Stimulated activated effector memory CD8-positive, alpha-beta T cell treated with anti-CD3 and anti-CD28 coated beads, Interleukin-12 subunit alpha, Interleukin-12 subunit beta, amount 100 ng/mL, for 72 hours (primary cell): ENCODE results near the gene FANK1.
"Not testable (repeated sequence)": the region's sequence is repeated elsewhere in the genome, so short reads cannot be mapped to it uniquely, and the experiment has no call there.

Experiments used
- ATAC-seq: fragments of 150-1000 bp; cut with Tn5 transposase; 2 replicates; pipeline ENCODE4 v1.10.0; 2021
- DNase-seq, 2 donors: peaks; one replicate each; pipeline ENCODE4 v3.0.0; 2021 to 2022; ENCODE audit warnings: low spot score in 2 of 2
- H3K27ac Mint-ChIP-seq: one replicate; pipeline ENCODE4 v1.8.0; 2022; ENCODE audit warnings: mild to moderate bottlenecking, mixed read lengths
- H3K36me3 Mint-ChIP-seq: one replicate; pipeline ENCODE4 v1.8.0; 2022; ENCODE audit warnings: mild to moderate bottlenecking, mixed read lengths
- H3K4me1 Mint-ChIP-seq: one replicate; pipeline ENCODE4 v1.8.0; 2022; ENCODE audit warnings: mixed read lengths
- H3K4me3 Mint-ChIP-seq: one replicate; pipeline ENCODE4 v1.8.0; 2022; ENCODE audit warnings: mild to moderate bottlenecking, mixed read lengths
- H3K9me3 Mint-ChIP-seq: one replicate; pipeline ENCODE4 v1.8.0; 2022; ENCODE audit warnings: mixed read lengths

Gene FANK1

GRCh38 chr10:125907598-125907997 is 11.2 kb downstream of the FANK1 start:
- not testable (repeated sequence) for H3K4me1 Mint-ChIP-seq, H3K27ac Mint-ChIP-seq, H3K36me3 Mint-ChIP-seq, H3K9me3 Mint-ChIP-seq, H3K4me3 Mint-ChIP-seq, ATAC-seq, DNase-seq

- ATAC-seq, DNase-seq, H3K36me3 Mint-ChIP-seq, H3K4me3 Mint-ChIP-seq, H3K27ac Mint-ChIP-seq, H3K4me1 Mint-ChIP-seq, H3K9me3 Mint-ChIP-seq: not testable (repeated sequence)
These were observed 12.4 kb downstream of the FANK1 start for GRCh38 chr10:125908813-125909212.

GRCh38 chr10:125909491-125909890 is 13.1 kb downstream of the FANK1 start:
- H3K36me3 Mint-ChIP-seq, H3K9me3 Mint-ChIP-seq, H3K27ac Mint-ChIP-seq, ATAC-seq, H3K4me3 Mint-ChIP-seq, DNase-seq, H3K4me1 Mint-ChIP-seq: not testable (repeated sequence)

GRCh38 chr10:125911145-125911544 is 14.8 kb downstream of the FANK1 start:
- H3K4me3 Mint-ChIP-seq: no peak overlapping the region
- ATAC-seq (no peak), DNase-seq (no peak)
- H3K36me3 Mint-ChIP-seq: no peaks in the 10 kb centered on the region
- H3K9me3 Mint-ChIP-seq: no peaks in the 10 kb centered on the region
- H3K4me1 Mint-ChIP-seq: no peaks in the 10 kb centered on the region
- no peak overlapping the region for H3K27ac Mint-ChIP-seq

DNA sequence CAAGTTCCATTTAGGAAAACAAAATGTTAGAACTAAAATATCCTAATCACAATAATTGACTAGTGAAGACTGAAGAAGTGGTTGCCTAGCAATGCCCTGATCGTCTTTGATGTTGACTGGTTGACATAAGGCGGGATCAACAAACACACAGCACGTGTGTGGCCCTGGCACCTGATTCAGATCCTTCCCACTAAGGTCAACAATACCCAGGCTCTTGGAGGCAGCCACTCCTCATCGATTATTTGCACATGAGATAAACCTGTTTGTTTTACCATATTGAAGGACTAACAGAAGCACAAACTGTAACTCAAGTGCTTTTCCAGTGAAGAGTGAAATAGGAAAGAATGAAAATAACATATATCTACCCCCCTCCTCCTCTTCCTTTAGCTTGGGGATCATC is 15.6 kb downstream of the FANK1 start:
- DNase-seq (no peak), ATAC-seq (no peak)
- no peaks in the 10 kb centered on the region for H3K4me1 Mint-ChIP-seq
- H3K27ac Mint-ChIP-seq: no peak overlapping the region
- no peak overlapping the region for H3K4me3 Mint-ChIP-seq
- H3K36me3 Mint-ChIP-seq: no peaks in the 10 kb centered on the region
- no peaks in the 10 kb centered on the region for H3K9me3 Mint-ChIP-seq

DNA sequence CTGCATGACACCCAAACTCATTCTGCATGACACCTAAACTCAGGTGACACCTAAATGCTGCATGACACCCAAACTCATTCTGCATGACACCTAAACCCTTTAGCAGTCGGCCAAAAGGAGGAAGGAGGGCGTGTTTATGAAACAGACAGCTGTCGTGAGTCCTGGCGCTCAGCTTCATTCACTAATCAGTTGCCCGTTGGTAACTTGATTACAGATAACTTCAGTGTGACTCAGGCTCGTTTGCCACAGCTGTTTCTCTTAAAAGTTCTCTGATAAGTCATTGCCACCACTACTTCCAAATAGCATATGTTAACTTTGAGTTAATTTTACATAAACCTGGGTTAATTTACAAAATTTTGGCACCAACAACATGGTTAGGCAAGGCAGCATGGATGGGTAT is 16.9 kb downstream of the FANK1 start:
- not testable (repeated sequence) for H3K4me3 Mint-ChIP-seq, H3K27ac Mint-ChIP-seq, H3K36me3 Mint-ChIP-seq, DNase-seq, ATAC-seq, H3K4me1 Mint-ChIP-seq, H3K9me3 Mint-ChIP-seq

DNA sequence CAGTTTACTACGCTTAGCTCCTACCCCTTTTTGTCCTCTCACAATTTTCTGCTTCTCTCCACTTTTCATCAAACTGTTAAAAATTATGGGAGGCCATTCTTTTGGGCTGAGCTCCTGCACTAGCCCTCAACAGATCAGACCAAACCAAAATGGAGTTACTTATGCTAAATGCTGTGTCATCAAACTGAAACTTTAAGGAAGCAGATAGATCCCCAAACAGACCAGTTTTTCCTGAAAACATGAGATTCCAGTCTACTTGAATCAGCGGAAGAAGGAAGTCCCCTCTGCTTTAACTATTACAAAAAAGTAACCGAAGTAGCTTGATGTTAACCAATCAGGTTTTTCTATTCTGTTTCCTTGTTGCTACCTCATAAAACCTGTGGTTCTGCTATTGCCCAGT is 20.6 kb downstream of the FANK1 start:
- H3K36me3 Mint-ChIP-seq: no peaks in the 10 kb centered on the region
- H3K27ac Mint-ChIP-seq: no peak overlapping the region
- H3K9me3 Mint-ChIP-seq: peaks cover 3% of the 10 kb centered on the region
- no peak overlapping the region for H3K4me3 Mint-ChIP-seq
- no peaks in the 10 kb centered on the region for H3K4me1 Mint-ChIP-seq
- DNase-seq: no peak
- ATAC-seq: no peak

- H3K4me1 Mint-ChIP-seq, H3K36me3 Mint-ChIP-seq, H3K9me3 Mint-ChIP-seq, H3K27ac Mint-ChIP-seq, H3K4me3 Mint-ChIP-seq, ATAC-seq, DNase-seq: not testable (repeated sequence)
These were observed 21.5 kb downstream of the FANK1 start for GRCh38 chr10:125917704-125918361.

GRCh38 chr10:125921643-125922306 is 25.4 kb downstream of the FANK1 start:
- ATAC-seq, H3K9me3 Mint-ChIP-seq, H3K4me1 Mint-ChIP-seq, H3K27ac Mint-ChIP-seq, H3K36me3 Mint-ChIP-seq, DNase-seq, H3K4me3 Mint-ChIP-seq: not testable (repeated sequence)

GRCh38 chr10:125925262-125925834 is 29.0 kb downstream of the FANK1 start:
- Mint-ChIP-seq H3K36me3 (no peaks in the 10 kb centered on the region), H3K9me3 (no peaks in the 10 kb centered on the region), H3K27ac (no peak overlapping the region), H3K4me3 (no peak overlapping the region), H3K4me1 (no peaks in the 10 kb centered on the region)
- DNase-seq (no peak), ATAC-seq (no peak)

GRCh38 chr10:125926247-125926646 is 29.9 kb downstream of the FANK1 start:
- Mint-ChIP-seq H3K4me1 (no peaks in the 10 kb centered on the region), H3K4me3 (no peak overlapping the region), H3K9me3 (no peaks in the 10 kb centered on the region), H3K27ac (no peak overlapping the region), H3K36me3 (no peaks in the 10 kb centered on the region)
- ATAC-seq (no peak), DNase-seq (no peak)

GRCh38 chr10:125927265-125927664 is 30.9 kb downstream of the FANK1 start:
- H3K9me3 Mint-ChIP-seq, H3K36me3 Mint-ChIP-seq, H3K27ac Mint-ChIP-seq, H3K4me3 Mint-ChIP-seq, H3K4me1 Mint-ChIP-seq, DNase-seq, ATAC-seq: not testable (repeated sequence)

DNA sequence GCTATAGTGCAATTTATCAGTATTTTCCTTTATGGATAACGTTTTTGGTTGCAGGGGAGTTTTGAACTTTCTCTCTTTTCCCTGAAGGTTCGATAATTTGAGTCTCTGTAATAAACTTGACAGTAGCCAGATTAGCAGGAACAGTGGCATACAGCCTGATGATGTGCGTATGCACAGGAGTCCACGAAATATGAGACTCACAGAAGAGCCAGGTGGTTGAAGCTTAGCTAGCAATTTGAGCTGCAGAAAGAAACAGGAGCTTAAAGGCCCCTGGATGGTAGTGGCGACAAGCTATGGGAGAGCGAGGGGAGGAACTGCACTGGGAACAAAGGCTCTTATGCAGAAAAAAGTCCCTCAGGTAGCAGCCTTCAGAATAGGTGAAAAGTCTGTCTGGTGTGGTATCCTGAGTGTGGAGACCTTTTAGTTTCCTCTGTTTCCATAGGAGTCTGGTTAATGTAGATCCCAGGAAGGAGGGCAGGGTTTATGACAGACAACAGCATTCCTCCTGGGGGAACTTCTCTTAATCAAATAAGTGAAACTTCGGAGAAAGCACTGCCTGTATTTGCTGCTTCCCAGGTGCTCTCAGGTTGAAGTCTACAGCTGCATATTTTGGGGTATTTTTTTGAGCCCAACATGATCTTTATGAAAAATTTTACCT is 32.7 kb downstream of the FANK1 start:
- ATAC-seq (no peak), DNase-seq (no peak)
- no peaks in the 10 kb centered on the region for H3K9me3 Mint-ChIP-seq
- H3K36me3 Mint-ChIP-seq: no peaks in the 10 kb centered on the region
- H3K4me3 Mint-ChIP-seq: no peak overlapping the region
- H3K27ac Mint-ChIP-seq: no peak overlapping the region
- H3K4me1 Mint-ChIP-seq: no peaks in the 10 kb centered on the region

DNA sequence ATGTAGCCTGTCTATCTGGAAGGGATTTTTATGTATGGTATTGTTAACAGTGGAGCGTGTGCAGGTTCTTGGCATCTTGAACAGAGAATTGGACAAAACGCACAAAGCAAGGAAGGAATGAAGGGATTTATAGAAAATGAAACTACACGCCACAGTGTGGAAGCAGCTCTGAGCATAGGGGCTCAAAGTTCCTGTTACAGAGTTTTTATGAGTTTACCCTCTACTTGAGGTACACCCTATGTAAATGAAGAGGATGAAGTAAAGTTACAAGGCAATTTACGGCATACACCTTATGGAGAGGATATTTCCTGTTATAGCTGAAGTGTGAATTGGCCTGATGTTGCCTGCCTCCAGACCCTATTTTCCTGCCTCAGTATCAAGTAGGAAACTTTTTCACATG is 33.3 kb downstream of the FANK1 start:
- DNase-seq (no peak), ATAC-seq (no peak)
- no peaks in the 10 kb centered on the region for H3K4me1 Mint-ChIP-seq
- no peak overlapping the region for H3K4me3 Mint-ChIP-seq
- H3K36me3 Mint-ChIP-seq: no peaks in the 10 kb centered on the region
- H3K27ac Mint-ChIP-seq: no peak overlapping the region
- H3K9me3 Mint-ChIP-seq: no peaks in the 10 kb centered on the region

GRCh38 chr10:125933693-125934092 is 37.3 kb downstream of the FANK1 start:
- no peaks in the 10 kb centered on the region for H3K36me3 Mint-ChIP-seq
- H3K4me3 Mint-ChIP-seq: no peak overlapping the region
- DNase-seq (no peak), ATAC-seq (no peak)
- no peaks in the 10 kb centered on the region for H3K4me1 Mint-ChIP-seq
- no peak overlapping the region for H3K27ac Mint-ChIP-seq
- no peaks in the 10 kb centered on the region for H3K9me3 Mint-ChIP-seq

DNA sequence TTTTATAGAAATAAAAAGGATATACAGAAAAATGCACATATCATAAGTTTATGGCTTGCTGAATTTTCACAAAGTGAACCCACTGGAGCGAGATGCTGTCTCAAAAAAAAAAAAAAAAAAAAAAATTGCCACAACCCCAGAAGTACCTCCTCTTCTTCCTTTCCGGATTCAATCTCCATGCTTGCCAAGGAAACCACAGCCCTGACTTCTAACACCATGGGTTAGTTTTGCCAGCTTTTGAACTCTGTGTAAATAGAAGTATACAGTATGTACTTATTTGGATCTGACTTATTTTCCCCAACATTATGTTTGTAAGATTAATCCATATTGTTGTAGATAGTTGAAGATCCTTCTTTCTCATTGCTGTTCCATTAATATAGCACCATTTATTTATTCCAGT is 40.0 kb downstream of the FANK1 start:
- no peak for ATAC-seq

More for the DNA sequence above, 40.0 kb downstream of the FANK1 start:
- no peak overlapping the region for H3K4me3 Mint-ChIP-seq
- H3K9me3 Mint-ChIP-seq: no peaks in the 10 kb centered on the region
- H3K27ac Mint-ChIP-seq: no peak overlapping the region
- H3K4me1 Mint-ChIP-seq: no peaks in the 10 kb centered on the region
- no peak for DNase-seq
- no peaks in the 10 kb centered on the region for H3K36me3 Mint-ChIP-seq
